Measurements from ENCODE around the gene NRP1.

DNA sequence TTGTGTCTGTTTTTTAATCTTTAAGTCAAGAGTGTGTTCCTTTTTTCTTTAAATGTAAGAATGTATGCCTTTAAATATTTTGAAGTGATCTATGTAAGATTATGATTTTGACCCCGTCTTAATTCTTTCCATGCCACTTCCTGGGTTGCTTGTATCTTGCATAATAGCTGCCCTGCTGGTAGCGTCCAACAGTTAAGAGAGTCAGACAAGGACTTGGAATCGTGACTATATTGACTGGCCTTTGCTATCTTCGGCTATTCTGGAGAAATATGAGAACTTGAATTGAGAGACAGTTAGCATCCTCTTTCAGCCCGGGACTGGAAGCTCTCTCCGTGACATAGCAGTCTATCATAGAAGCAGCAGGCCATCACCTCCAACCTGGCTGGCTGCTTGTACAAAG, 13.0 kb downstream of the NRP1 start:
- TF ChIP-seq POLR2AphosphoS5 (IDR thresholded peaks at IDR 0.05) = peak in 1 of 3 donors; percentile 27
- TF ChIP-seq, protein P1, sequence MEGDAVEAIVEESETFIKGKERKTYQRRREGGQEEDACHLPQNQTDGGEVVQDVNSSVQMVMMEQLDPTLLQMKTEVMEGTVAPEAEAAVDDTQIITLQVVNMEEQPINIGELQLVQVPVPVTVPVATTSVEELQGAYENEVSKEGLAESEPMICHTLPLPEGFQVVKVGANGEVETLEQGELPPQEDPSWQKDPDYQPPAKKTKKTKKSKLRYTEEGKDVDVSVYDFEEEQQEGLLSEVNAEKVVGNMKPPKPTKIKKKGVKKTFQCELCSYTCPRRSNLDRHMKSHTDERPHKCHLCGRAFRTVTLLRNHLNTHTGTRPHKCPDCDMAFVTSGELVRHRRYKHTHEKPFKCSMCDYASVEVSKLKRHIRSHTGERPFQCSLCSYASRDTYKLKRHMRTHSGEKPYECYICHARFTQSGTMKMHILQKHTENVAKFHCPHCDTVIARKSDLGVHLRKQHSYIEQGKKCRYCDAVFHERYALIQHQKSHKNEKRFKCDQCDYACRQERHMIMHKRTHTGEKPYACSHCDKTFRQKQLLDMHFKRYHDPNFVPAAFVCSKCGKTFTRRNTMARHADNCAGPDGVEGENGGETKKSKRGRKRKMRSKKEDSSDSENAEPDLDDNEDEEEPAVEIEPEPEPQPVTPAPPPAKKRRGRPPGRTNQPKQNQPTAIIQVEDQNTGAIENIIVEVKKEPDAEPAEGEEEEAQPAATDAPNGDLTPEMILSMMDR (IDR thresholded peaks at IDR 0.05 in 8 of 11, conservative IDR thresholded peaks at IDR 0.05 in 3 of 11) = no peak

Measured in spleen (tissue), 7 donors.